Gastroesophageal sphincter (tissue), 3 donors: ENCODE measurements around the gene VSIG10.

Experiments used
- POLR2A ChIP-seq, 2 donors: fragments of 450-650 bp; IDR thresholded peaks; one replicate each; pipeline ENCODE4 v1.6.1; 2017; ENCODE audit warnings: antibody characterized with exemption in 2 of 2, mild to moderate bottlenecking in 2 of 2, moderate library complexity in 1 of 2
- TF ChIP-seq, protein P1 (sequence below), 4 experiments: fragments of 200-600 bp in 2 of 4; fragments of 450-650 bp in 2 of 4; sonication (generic) in 1 of 4; IDR thresholded peaks; one replicate each; pipeline ENCODE4 v1.5.1; 2017 to 2019; ENCODE audit warnings: antibody characterized with exemption in 4 of 4, mild to moderate bottlenecking in 2 of 4, moderate library complexity in 2 of 4

DNA sequence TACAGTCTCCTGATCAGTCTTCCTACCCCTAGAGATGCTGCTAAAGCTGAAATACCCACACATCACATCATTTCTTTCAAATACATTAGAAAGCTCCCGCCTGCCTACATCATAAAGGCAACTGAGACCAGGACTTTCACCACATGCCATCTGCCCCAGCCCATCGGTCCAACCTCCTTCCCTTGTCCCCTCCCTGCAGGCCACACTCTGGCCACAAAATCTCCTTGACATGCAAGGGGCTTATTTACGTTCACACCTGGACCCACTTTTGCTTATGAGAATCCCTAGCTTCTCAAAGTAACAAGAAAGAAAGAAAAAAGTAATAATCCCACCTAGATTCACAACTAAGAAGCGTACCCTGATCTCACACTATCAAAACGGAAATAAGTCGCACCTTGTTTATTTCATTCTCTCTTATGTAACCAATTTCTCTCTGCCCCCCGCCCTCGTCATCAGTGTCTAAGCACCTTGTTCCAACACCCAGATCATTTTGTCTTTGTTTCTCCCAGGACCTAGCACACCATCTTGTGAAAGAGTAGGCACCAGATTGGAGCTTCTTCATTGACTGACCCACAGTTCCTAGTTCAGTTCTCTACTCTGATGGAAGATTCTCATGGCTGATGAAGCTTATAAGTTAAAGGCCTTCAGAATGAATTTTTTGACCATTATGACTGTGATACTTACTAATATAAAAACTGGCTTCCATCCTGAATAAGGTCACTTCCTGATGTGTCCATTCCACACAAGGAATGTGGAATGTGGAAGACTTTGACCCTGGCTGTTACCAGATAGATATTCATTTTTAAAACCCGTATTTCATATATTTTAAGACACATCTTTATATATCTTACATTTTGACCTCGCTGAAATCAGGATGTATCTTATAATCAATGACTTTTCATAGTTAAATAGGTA lies 50.5 kb downstream of the VSIG10 start:
- TF ChIP-seq, protein P1, sequence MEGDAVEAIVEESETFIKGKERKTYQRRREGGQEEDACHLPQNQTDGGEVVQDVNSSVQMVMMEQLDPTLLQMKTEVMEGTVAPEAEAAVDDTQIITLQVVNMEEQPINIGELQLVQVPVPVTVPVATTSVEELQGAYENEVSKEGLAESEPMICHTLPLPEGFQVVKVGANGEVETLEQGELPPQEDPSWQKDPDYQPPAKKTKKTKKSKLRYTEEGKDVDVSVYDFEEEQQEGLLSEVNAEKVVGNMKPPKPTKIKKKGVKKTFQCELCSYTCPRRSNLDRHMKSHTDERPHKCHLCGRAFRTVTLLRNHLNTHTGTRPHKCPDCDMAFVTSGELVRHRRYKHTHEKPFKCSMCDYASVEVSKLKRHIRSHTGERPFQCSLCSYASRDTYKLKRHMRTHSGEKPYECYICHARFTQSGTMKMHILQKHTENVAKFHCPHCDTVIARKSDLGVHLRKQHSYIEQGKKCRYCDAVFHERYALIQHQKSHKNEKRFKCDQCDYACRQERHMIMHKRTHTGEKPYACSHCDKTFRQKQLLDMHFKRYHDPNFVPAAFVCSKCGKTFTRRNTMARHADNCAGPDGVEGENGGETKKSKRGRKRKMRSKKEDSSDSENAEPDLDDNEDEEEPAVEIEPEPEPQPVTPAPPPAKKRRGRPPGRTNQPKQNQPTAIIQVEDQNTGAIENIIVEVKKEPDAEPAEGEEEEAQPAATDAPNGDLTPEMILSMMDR (IDR thresholded peaks at IDR 0.05), result no peak
- TF ChIP-seq POLR2A (IDR thresholded peaks at IDR 0.05), result no peak
